Mesenchymal stem cell (in vitro differentiated cells and primary cell): ENCODE measurements around the gene ECSCR. TPM values are rescaled to one million over a fixed set of nuclear protein-coding genes. Genes with fewer than 3 reads are reported as not detected.

Experiments
- DNase-seq: peaks from one replicate; pipeline ENCODE4 v3.0.0-alpha.2; 2013
- H2AFZ ChIP-seq: one replicate; pipeline ENCODE4 v1.6.1; 2013; ENCODE audit warnings: low read depth, mild to moderate bottlenecking, control low read depth, inconsistent platforms, low read length, moderate library complexity
- H2AK5ac ChIP-seq: 2 replicates; pipeline ENCODE4 v1.6.1; 2013; ENCODE audit warnings: low read length, moderate library complexity, mild to moderate bottlenecking, inconsistent platforms; ENCODE audit not compliant: severe bottlenecking
- H2BK120ac ChIP-seq: one replicate; pipeline ENCODE4 v1.6.1; 2013; ENCODE audit warnings: low read depth, mild to moderate bottlenecking, inconsistent platforms, low read length, moderate library complexity
- H2BK12ac ChIP-seq, 2 experiments: one replicate each; pipeline ENCODE4 v1.6.1; 2013; ENCODE audit warnings: inconsistent platforms in 2 of 2, low read length in 2 of 2, mild to moderate bottlenecking in 2 of 2, moderate library complexity in 2 of 2, control low read depth in 1 of 2
- H2BK15ac ChIP-seq: one replicate; pipeline ENCODE4 v1.6.1; 2013; ENCODE audit warnings: mild to moderate bottlenecking, low read depth, inconsistent platforms; ENCODE audit not compliant: poor library complexity, severe bottlenecking
- H2BK5ac ChIP-seq: 2 replicates; pipeline ENCODE4 v1.6.1; 2013; ENCODE audit warnings: low read depth, mild to moderate bottlenecking, low read length, control low read depth, inconsistent platforms; ENCODE audit not compliant: poor library complexity, severe bottlenecking
- H3K14ac ChIP-seq, 2 experiments: one replicate each; pipeline ENCODE4 v1.6.1; 2013; ENCODE audit warnings: inconsistent platforms in 2 of 2, low read length in 2 of 2, control low read depth in 1 of 2, mild to moderate bottlenecking in 1 of 2, moderate library complexity in 1 of 2
- H3K18ac ChIP-seq, 2 experiments: one replicate each; pipeline ENCODE4 v1.6.1; 2013; ENCODE audit warnings: inconsistent platforms in 2 of 2, low read length in 2 of 2, control low read depth in 1 of 2, low read depth in 1 of 2, mild to moderate bottlenecking in 1 of 2
- H3K23ac ChIP-seq, 2 experiments: one replicate each; pipeline ENCODE4 v1.6.1; 2013; ENCODE audit warnings: inconsistent platforms in 2 of 2, low read length in 2 of 2, mild to moderate bottlenecking in 2 of 2, moderate library complexity in 2 of 2, control low read depth in 1 of 2
- H3K27ac ChIP-seq: 2 replicates; pipeline ENCODE4 v1.5.1; 2013; ENCODE audit warnings: mild to moderate bottlenecking, moderate library complexity, low read length, control low read depth, inconsistent platforms; ENCODE audit not compliant: poor library complexity, severe bottlenecking
- H3K27me3 ChIP-seq, 2 experiments: 2 replicates each; pipeline versions ENCODE4 v1.6.1 to v1.7.0; 2013; ENCODE audit warnings: low read length in 2 of 2, mild to moderate bottlenecking in 2 of 2, moderate library complexity in 2 of 2, control low read depth in 1 of 2, inconsistent platforms in 1 of 2; ENCODE audit not compliant: control insufficient read depth in 1 of 2, insufficient read depth in 1 of 2
- H3K36me3 ChIP-seq, 2 experiments: 2 replicates each; pipeline versions ENCODE4 v1.6.1 to v1.7.0; 2013; ENCODE audit warnings: low read length in 2 of 2, control low read depth in 1 of 2, inconsistent platforms in 1 of 2, low read depth in 1 of 2, mild to moderate bottlenecking in 1 of 2; ENCODE audit not compliant: insufficient read depth in 2 of 2, control insufficient read depth in 1 of 2
- H3K4ac ChIP-seq, 2 experiments: one replicate each; pipeline ENCODE4 v1.6.1; 2013; ENCODE audit warnings: inconsistent platforms in 2 of 2, low read length in 2 of 2, mild to moderate bottlenecking in 2 of 2, moderate library complexity in 2 of 2, control low read depth in 1 of 2, low read depth in 1 of 2
- H3K4me1 ChIP-seq: 2 replicates; pipeline ENCODE4 v1.6.1; 2013; ENCODE audit warnings: low read depth, low read length, control low read depth; ENCODE audit not compliant: control insufficient read depth, insufficient read depth
- H3K4me2 ChIP-seq: 2 replicates; pipeline ENCODE4 v1.6.1; 2013; ENCODE audit warnings: low read length, mild to moderate bottlenecking, inconsistent platforms; ENCODE audit not compliant: poor library complexity, severe bottlenecking
- H3K4me3 ChIP-seq, 2 experiments: 2 replicates each; pipeline versions ENCODE4 v1.5.1 to v1.7.0; 2013; ENCODE audit warnings: low read length in 2 of 2, mild to moderate bottlenecking in 2 of 2, control low read depth in 1 of 2, low read depth in 1 of 2; ENCODE audit not compliant: insufficient read depth in 1 of 2
- H3K79me1 ChIP-seq: replicated peaks from 2 replicates; pipeline ENCODE4 v1.6.1; 2013; ENCODE audit warnings: mild to moderate bottlenecking, control low read depth, low read length, inconsistent platforms; ENCODE audit not compliant: poor library complexity, severe bottlenecking
- H3K9ac ChIP-seq: 2 replicates; pipeline ENCODE4 v1.7.0; 2013; ENCODE audit warnings: mild to moderate bottlenecking, low read length, moderate library complexity
- H3K9me3 ChIP-seq: 2 replicates; pipeline ENCODE4 v1.7.0; 2013; ENCODE audit warnings: mild to moderate bottlenecking, low read length; ENCODE audit not compliant: control insufficient read depth
- H4K8ac ChIP-seq: one replicate; pipeline ENCODE4 v1.6.1; 2013; ENCODE audit warnings: inconsistent platforms, mild to moderate bottlenecking, low read length, moderate library complexity
- H4K91ac ChIP-seq: one replicate; pipeline ENCODE4 v1.6.1; 2013; ENCODE audit warnings: mild to moderate bottlenecking, low read length, inconsistent platforms
- WGBS: methylation state at CpG from one replicate; pipeline ENCODE4 v1.1.7; 2013; ENCODE audit warnings: mixed read lengths; 5-methylcytosine and 5-hydroxymethylcytosine counted together
- small RNA-seq: library from polyadenylated mRNA; stranded (forward); fragments of <200 nt; extraction: miRNeasy Mini kit (QIAGEN cat#:217004); gene quantifications from one replicate; pipeline ENCODE3, GENCODE V24; 2013; ENCODE audit warnings: low read depth

ECSCR gene

DNA sequence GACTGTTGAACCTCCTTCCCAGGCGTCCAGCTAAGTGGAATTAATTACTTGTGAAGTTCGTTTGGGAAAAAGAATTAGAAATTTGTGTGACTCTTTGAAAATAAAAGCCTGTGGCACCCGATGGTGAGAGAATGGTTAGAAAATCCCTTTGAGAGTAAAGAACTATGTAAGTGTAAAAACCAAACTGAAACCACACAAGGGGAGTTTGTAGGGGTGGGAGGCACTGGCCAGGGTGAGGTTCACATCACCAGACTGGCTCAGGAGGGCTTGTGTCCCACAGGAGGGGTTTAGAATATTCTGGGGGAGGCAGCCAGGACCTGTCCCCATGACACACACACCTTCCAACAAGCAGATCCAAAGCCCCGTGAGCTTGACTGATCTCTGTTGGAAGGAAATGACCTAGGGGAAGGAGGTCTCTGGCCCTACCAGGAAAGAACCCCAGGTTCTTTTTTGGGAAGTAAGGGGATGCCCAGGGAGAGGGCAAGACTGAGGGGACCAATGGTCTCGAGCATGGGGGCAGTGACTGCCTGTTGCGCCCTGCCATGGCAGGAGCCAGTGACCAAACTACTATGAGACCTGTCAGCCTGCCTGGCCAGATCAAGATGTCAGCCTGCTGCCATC is 62.9 kb downstream of the ECSCR start:
- Histone ChIP-seq H3K79me1 (peaks cover 7% of the 10 kb centered on the region), H3K36me3 (peaks cover 7 to 20% of the 10 kb centered on the region in 2 experiments), H2AFZ (no peak overlapping the region), H2BK12ac (no peak overlapping the region), H3K27ac (no peak overlapping the region), H3K4me2 (no peak overlapping the region), H3K14ac (no peak overlapping the region), H2AK5ac (no peak overlapping the region), H3K27me3 (peaks cover 7 to 10% of the 10 kb centered on the region in 2 experiments), H3K18ac (no peak overlapping the region), H3K4me1 (peaks cover 15% of the 10 kb centered on the region), H4K91ac (peak overlapping the region; percentile 31), H4K8ac (no peak overlapping the region), H3K4ac (no peak overlapping the region), H2BK15ac (no peak overlapping the region), H3K23ac (no peak overlapping the region), H3K4me3 (no peak overlapping the region), H3K9me3 (no peaks in the 10 kb centered on the region), H3K9ac (no peak overlapping the region), H2BK120ac (no peak overlapping the region), H2BK5ac (no peak overlapping the region)
- DNase-seq, result no peak
- WGBS, result 94% methylated on average over 6 of the region's 6 CpGs

Small RNAs within 50 kb of the gene (small RNA-seq; reads per million reads assigned to genes)
- not detected for gene RNU5B-4P
